ENCODE data around the gene HAPLN3.

Gene HAPLN3

GRCh38 chr15:88841236-88841635 is 54.1 kb downstream of the HAPLN3 start:
- TF ChIP-seq CTCF (IDR thresholded peaks at IDR 0.05; ENCODE audit: low read length, missing control alignments): no peak
- no peak for DNase-seq (ENCODE audit: low read depth)
- H3K4me3 ChIP-seq (replicated peaks; ENCODE audit: low read depth, low read length): no peak overlapping the region

GRCh38 chr15:88839961-88840360 is 55.4 kb downstream of the HAPLN3 start:
- H3K4me3 ChIP-seq (replicated peaks; ENCODE audit: low read depth, low read length): no peak overlapping the region
- no peak for TF ChIP-seq CTCF (IDR thresholded peaks at IDR 0.05; ENCODE audit: low read length, missing control alignments)
- DNase-seq (ENCODE audit: low read depth): no peak

DNA sequence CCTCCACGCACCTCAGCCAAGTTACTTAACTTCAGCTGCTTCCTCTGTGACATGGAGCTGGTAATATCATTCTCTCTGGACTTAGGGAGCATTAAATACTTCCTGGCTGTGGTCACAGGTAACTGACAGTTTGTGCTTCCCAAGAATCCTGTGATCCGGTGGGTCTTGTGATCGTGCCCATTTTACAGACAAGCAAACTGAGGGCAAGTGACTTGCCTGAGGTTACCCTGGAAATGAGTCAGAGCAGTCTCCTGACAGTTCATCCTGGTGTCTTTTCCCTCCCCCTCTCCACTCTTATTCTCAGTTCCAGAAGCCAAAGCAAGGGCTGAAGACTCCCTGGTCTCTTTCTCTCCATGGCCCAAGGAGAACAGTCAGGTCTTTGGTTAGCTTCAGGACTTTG is 56.2 kb downstream of the HAPLN3 start:
- no peak overlapping the region for H3K4me3 ChIP-seq (replicated peaks; ENCODE audit: low read depth, low read length)
- TF ChIP-seq CTCF (IDR thresholded peaks at IDR 0.05; ENCODE audit: low read length, missing control alignments): no peak
- DNase-seq (ENCODE audit: low read depth): no peak

DNA sequence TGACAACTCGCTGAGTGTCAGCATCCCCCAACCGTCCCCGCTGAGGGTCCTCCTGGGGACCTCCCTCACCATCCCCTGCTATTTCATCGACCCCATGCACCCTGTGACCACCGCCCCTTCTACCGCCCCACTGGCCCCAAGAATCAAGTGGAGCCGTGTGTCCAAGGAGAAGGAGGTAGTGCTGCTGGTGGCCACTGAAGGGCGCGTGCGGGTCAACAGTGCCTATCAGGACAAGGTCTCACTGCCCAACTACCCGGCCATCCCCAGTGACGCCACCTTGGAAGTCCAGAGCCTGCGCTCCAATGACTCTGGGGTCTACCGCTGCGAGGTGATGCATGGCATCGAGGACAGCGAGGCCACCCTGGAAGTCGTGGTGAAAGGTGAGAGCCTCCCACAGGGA is 56.7 kb downstream of the HAPLN3 start:
- DNase-seq (ENCODE audit: low read depth): no peak
- H3K4me3 ChIP-seq (replicated peaks; ENCODE audit: low read depth, low read length): no peak overlapping the region
- TF ChIP-seq CTCF (IDR thresholded peaks at IDR 0.05; ENCODE audit: low read length, missing control alignments): no peak

GRCh38 chr15:88835646-88836045 is 59.7 kb downstream of the HAPLN3 start:
- H3K4me3 ChIP-seq (replicated peaks; ENCODE audit: low read depth, low read length): no peak overlapping the region
- peak; percentile 5 for DNase-seq (ENCODE audit: low read depth)
- no peak for TF ChIP-seq CTCF (IDR thresholded peaks at IDR 0.05; ENCODE audit: low read length, missing control alignments)

- TF ChIP-seq CTCF (IDR thresholded peaks at IDR 0.05; ENCODE audit: low read length, missing control alignments): no peak
- DNase-seq (ENCODE audit: low read depth): peak; percentile 9
- no peak overlapping the region for H3K4me3 ChIP-seq (replicated peaks; ENCODE audit: low read depth, low read length)
Measured at GRCh38 chr15:88835119-88835518, 60.2 kb downstream of the HAPLN3 start.

DNA sequence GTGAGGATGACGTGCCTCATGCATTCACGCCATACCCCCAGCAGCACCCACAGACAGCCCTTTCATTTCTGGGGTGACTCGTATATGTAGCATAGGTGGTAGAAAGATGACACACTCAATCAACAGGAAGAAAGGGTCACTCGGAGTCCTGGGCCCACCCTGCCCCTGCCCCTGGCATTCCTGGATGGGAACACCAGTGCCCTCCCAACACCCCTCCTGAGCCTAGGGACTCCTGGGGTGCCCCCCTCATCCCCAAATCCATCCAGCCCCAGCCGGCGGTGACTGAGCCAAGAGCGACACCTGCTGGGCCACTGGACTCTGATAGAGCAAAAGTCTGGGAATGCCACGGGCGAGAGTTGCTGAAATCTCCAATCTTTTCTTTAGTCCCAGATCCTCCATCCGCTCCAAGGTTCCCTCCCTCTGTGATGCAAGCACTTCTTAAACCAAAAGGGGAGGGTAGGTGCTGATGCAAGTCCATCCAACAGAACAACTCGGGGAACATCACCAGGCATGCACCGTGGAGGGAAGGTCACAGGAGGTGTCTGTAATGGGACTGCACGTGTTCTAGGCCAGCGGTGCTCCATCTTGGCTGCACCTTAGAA is 61.0 kb downstream of the HAPLN3 start:
- no peak overlapping the region for H3K4me3 ChIP-seq (replicated peaks; ENCODE audit: low read depth, low read length)
- DNase-seq (ENCODE audit: low read depth): peak; percentile 62
- peak; percentile 74 for TF ChIP-seq CTCF (IDR thresholded peaks at IDR 0.05; ENCODE audit: low read length, missing control alignments)

All from fibroblast of pulmonary artery (primary cell).